Fibroblast of skin of scalp (primary cell): ENCODE measurements around the gene WFDC1.

Experiments used
- DNase-seq: peaks from one replicate; pipeline ENCODE4 v3.0.0-alpha.2; 2013

WFDC1 gene

DNA sequence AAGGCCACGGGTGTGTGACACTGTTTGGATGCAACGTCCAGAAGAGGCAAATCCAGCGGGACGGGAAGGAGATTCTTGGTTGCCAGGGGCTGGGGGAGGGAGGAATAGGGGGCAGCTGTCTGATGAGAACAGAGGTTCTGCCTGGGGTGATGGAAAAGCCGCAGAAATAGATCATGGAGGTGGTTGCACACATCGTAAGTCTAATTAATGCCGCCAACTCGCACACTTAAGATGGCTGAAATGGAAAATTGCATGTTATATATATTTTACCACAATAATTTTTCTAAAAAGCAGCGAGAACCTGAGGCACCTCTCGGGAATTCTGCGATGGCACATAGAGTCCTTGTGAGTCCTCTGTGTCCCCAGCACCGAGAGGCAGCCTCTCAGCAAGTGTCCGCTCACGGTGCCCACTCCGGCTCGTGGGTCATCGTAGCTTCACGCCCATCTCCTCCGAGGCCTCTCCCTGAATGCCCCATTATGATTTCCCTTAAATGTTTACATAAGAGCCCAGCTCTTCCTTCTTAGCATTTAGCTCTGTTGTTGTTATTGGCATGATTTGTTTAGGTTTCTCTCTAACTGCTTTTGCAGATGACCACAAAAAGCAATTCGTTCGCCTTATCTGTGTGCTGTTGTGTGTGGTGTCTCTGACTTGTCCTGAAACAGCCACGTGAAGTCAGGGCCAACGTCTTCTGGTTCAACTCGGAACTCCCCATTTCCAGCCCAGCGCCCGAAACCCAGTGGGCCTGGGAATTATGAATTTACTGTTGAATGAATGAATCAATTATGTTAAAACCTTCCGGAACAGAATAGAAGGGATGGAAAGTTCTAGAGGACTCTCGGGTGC is 7.7 kb downstream of the WFDC1 start:
- no peak for DNase-seq

- DNase-seq = peak; percentile 92
Measured at GRCh38 chr16:84303023-84303422, 8.3 kb downstream of the WFDC1 start.

DNA sequence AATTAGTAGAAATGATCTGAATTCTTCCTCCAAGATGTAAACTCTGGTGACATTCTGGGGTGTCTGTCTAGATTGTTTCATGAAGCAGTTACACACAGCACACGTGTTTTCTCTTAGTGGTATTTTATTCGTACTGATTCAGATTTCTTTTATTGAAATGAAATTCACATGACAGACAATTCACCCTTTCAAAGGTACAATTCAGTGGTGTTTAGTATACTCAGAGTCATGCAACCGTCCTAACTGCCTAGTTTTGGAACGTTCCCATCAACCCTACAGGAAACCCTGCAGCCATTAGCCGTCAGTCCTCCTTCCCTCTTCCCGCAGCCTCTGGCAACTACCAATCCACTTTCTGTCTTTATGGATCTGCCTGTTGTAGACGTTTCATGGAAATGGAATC is 8.8 kb downstream of the WFDC1 start:
- DNase-seq = no peak

- DNase-seq = no peak
Measured at GRCh38 chr16:84306564-84306963, 11.9 kb downstream of the WFDC1 start.

DNA sequence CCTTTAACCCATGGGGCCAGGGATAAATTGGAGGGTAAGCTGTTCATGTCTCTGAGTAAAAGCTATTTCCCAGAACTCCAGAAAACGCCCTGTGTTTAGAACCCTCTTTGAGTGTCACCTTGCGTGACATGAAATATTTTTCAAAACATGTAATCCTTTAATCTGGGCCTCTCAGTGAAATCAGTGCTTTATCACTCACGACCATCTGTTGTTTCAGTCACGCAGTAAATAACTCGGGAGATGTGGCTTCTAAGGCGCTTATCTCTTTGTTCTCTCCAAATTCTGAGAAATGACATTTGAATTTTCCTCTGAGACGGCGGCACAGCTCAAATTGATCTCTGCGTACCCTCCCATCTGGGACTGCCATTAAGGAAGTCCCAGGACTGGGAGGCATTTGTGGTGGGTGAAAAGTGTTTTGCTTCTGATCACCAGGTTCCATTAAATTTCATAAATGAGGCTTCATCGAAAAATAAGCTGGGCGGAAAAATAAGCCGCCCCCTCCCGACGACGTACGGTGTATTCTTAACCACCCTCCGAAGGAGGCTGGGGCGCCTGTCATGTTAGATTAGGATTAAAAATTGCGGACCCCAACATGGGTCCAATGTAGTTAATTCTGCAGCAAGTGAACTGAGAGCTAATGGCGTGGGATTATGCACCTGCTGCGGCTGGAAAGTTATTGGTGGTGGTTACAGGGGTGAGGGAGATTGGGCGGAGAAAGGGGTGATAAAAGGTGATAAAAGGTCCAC is 12.7 kb downstream of the WFDC1 start:
- DNase-seq = no peak

GRCh38 chr16:84308120-84308519 is 13.4 kb downstream of the WFDC1 start:
- peak; percentile 59 for DNase-seq

DNA sequence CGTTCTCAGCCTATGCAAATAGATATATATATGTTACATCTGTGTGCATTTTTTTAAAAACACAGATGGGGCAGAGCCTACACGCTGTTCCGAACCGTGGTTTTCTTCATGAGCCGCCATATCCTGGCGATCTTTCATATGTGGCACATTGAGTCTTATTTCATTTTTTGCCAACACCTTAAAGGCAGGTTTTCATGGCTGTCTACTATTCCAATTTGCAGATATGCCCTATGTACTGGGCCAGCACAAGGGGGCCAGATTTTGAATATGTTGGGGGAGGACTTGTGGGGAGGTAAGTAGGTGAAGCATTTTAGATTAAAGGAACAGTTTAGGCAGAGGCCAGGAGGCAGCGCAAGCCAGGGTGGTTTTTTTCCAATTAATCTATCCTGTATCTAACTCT is 16.0 kb downstream of the WFDC1 start:
- no peak for DNase-seq

GRCh38 chr16:84312783-84313382 is 18.2 kb downstream of the WFDC1 start:
- DNase-seq = no peak

DNA sequence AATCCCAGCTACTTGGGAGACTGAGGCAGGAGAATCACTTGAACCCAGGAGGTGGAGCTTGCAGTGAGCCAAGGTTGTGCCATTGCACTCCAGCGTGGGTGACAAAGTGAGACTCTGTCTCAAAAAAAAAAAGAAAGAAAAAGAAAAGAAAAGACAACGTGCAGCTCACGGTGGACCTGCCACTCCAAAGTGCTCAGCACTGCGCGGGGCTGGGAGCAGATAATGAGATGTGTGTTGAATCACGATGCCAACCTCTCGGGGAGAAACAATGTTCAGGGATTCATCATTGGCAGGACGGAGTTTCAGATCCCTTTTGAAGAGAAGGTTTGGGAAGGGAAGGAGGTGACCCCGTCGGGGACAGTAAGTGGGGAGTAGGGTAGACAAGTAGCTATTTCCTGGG is 19.2 kb downstream of the WFDC1 start:
- DNase-seq = no peak

GRCh38 chr16:84314373-84314772 is 19.7 kb downstream of the WFDC1 start:
- no peak for DNase-seq

GRCh38 chr16:84314814-84315213 is 20.1 kb downstream of the WFDC1 start:
- no peak for DNase-seq

GRCh38 chr16:84315422-84315821 is 20.7 kb downstream of the WFDC1 start:
- no peak for DNase-seq

DNA sequence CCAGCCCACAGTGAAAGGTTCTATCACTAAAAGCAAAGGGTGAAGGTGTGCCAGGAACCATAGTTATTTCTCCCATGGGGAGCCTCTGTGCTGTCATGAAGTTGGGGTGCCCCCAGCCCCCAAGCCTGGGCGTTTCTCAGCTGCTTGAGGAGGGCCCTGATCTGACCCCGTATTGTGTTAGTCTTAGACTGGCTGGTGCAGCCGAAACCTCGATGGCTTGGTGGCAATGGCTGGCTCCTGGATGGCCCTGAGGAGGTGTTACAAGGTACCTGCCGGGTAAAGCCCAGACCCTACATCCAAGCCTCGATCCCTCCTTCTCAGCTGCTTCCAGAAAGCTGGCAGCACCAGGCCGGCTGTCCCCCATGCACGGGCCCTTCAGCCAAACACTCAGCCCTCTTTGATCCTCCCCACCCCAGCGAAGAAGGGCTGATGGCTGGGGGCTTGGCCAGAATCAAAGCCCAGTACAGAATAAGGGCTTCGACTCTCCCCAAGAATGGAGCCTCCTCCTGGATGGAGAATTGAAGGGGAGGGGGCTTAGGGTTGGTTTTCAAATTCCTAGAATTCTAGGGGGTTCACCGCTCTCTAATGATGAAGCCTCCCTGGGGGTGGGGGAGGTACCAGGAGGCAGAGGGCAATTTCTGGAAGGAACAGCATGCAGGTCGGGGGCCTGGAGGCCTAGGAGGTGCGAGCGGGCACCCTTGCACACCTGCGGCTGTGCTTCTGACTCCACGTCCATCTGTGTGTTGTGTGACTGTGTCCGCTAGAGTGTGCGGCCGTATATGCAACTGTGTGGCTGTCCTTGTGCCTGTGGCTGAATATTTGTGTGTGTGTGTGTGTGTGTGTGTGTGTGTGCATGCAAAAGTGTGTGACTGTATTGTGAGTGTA is 23.7 kb downstream of the WFDC1 start:
- DNase-seq = no peak

GRCh38 chr16:84319146-84319760 is 24.6 kb downstream of the WFDC1 start:
- no peak for DNase-seq

DNA sequence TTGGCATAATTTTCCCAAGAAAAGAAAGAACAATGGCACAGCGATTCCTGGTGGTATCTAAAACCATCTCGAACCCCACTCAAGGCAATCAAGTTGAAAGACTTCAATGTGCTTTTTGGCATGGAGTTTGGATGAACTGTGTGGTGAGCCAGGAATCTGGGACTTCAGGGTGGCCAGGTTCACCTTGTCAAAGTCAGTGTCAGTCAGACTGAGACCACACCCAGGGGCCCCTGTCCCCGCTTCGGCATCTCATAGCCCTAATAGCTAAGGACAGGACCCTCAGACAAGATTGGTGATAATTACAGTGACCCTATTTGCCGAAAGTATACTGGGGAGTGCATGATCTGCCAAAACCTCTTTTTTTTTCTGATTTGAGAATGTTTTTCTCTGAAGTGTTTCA is 25.8 kb downstream of the WFDC1 start:
- no peak for DNase-seq

DNA sequence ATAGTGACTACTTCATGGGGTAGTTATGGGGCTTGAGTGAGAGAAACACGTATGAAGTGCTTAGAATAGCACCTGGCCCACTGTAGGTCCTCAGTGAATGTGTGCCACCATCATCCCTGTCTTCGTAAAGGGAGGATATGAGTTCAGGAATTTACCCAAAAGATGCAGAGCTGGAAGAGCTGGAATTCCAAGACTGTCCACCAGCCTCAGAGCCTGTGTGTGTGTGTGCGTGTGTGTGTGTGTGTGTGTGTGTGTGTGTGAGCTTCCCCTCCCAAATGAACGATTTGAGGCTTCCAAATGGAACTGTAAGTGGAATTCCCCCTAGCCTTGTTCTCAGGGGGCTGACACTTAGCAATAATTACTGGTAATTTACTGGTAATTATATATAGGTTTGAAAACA is 27.3 kb downstream of the WFDC1 start:
- DNase-seq = no peak

GRCh38 chr16:84322749-84323148 is 28.1 kb downstream of the WFDC1 start:
- DNase-seq = no peak

DNA sequence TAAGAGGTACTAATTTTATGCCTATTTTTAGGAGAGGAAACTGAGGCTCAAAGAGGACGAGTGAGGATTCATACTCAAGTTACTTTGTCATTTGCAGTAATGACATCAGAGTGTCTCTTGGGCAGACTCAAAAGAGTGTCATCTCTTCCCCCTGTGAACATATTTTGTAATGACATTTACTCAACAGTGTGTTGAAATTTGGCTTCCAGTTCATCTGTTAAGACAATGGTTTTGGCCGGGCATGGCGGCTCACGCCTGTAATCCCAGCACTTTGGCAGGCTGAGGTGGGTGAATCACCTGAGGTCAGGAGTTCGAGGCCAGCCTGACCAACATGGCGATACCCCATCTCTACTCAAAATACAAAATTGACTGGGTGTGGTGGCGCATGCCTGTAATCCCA is 28.9 kb downstream of the WFDC1 start:
- no peak for DNase-seq

DNA sequence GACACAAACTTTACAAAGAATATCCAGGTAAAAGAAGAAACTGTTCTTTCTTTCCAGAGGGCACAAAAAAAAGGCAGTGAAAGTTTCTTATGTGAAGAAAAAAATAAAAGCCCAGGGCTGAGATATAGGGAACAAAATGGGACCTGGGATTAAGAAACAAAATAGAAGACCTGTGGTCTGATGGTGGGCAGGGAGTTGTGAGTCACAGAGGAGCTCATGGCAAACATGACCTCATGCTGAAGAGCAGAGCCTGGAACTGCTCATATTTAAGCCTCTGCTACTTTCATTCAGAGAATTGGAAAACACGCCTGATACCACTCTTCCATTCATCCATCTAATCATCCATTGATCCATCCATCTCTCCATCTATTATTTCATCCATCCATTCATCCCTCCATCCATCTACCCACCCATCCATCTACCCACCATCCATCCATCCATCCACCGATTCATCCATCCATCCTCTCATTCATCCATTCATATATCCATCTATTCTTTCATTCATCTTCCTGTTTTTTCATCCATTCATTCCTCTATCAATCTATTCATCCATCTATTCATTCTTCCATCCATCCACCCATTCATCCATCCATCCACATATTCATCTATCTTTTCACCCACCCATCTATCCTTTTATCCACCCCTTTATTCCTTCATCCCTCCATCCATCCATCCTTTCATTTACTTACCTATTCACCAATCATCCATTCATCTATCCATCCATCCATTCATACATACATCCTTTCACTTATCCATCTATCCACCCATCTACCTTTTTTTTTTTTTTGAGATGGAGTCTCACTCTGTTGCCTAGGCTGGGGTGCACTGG is 30.0 kb downstream of the WFDC1 start:
- DNase-seq = no peak

DNA sequence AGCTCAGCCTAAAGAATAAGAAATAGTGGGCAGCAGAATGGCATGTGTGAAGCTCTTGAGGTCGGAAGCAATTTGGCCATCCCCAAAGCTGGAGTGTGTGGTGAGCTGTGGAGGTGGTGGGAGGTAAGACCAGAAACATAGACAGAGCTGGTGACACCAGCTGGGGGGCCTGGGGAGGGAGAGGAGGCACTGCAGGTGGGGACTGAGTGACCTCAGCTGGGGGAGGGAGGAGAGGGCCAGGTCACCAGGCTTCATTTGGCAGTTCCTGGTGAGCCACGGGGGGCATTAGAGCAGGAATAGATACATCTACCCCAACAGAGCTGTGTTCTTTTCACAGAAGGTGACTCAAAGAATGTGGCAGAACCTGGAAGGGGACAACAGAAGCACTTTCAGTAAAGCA is 31.9 kb downstream of the WFDC1 start:
- DNase-seq = no peak

- no peak for DNase-seq
Measured at GRCh38 chr16:84327926-84328505, 33.3 kb downstream of the WFDC1 start.
